Fibroblast of peridontal ligament (primary cell): ENCODE data around the gene CLEC19A.

Experiments used
- DNase-seq: peaks from one replicate; pipeline ENCODE4 v3.0.0-alpha.2; 2010; ENCODE audit errors: extremely low read depth

CLEC19A gene

GRCh38 chr16:19285431-19285830 is at the start of gene CLEC19A:
Gene CLEC19A (plus strand): TSS chr16:19285731. CDS start chr16:19285852, 121 bp downstream.
- DNase-seq: no peak

DNA sequence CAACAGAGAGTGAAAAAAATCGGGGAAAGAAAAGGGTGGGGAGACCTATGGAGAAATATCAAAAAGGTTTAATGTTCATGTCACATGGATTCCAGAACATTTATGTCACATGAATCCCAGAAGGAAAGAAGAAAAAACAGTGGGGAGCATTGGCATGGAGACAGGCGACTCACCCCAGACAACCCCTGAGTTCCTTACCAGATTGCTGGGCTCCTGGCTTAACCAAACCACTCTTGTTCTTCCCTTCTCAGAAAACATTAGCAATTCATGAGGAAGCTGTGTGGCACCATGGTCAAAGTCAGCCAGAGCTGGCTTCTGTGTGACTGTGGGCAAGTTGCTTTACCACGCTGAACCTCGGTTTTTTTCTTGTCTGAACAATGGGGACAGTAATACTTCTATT is 49.6 kb upstream of the CLEC19A start:
- no peak for DNase-seq

GRCh38 chr16:19236561-19237209 is 48.8 kb upstream of the CLEC19A start:
- DNase-seq: no peak

DNA sequence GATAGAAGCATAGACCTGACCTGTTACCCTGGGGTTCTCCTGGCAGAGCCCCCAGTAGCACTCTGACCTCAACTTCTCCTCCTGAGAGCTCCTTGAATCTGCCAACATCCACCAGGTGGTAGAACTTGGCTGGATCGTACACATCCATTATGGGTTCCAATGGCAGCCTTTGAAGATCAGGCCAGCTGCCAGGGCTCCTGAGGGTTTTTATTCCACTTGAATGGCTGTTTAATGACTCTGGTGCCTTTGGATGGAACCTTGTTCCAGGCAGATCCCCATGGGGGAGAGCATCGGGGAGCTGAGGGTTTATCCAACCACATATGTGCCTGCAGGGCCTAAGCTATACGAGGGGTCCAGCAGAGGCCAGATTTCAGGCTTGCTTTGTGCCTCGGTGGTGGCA is 47.1 kb upstream of the CLEC19A start:
- no peak for DNase-seq

- DNase-seq: no peak
Observed at GRCh38 chr16:19239511-19240155, 45.9 kb upstream of the CLEC19A start.

- no peak for DNase-seq
Observed at GRCh38 chr16:19240494-19240893, 45.0 kb upstream of the CLEC19A start.

DNA sequence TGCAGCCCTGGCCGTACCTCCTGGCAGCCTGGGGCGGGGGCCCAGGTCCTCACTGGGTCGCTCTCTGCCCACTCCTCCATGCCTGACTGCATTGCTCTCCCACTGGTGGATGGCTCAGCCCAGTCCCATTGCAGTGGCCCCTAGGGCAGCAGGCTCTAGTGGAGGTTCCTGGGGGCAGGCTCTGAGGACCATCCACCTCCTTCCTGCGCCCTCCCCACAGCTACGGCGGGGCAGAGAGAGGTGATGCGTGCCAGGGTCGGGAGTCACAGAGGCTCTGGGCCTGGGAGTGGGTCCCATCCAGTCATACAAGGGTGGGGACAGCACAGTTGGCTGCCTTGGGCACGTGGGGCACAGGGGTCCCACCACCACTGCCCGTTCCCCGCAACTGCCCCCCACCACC is 44.0 kb upstream of the CLEC19A start:
- no peak for DNase-seq

DNA sequence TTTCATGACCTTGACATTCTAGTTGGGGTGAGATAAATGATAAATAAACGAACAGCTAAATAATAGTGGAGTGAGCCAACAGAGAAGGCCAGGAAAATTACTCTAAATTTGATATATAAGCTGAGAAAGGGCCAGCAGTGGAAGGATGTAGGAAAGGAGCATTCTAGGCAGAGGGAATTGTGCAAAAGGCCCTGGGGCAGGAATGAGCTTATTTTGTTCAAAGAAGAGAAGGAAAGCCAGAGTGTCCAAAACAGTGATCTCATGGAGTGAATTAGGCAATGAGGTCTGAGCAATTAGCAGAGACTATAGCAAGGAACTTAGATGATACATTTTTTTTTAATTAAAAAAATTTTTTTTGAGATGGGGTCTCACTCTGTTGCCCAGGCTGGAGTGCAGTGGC is 43.3 kb upstream of the CLEC19A start:
- DNase-seq: no peak

DNA sequence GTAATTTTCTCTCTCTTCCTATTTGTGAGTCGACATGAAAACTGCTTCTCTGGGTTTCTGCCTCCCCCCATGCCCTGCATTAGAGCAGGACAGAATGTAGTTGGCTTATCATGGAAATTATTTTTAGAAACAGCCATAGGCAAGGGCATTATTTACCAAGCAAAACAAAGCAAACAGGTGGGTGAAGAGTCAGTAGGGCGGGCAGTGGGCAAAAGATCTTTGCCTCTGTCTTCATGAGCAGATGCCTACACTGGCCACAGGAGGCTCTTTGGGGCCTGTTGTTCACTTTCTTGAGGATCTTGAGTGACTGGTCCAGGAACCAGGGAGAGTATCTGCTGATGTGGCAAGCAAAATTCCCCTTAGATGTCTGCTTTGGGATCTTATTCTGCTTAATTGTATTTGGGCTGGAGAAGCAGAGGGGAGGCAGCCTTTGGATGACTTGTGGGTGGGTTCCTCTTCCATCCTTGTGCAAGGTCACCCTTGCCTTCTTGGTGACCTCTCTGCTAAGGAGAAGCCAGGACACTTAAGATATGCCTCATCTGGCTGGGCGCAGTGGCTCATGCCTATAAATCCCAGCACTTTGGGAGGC is 42.5 kb upstream of the CLEC19A start:
- DNase-seq: no peak

DNA sequence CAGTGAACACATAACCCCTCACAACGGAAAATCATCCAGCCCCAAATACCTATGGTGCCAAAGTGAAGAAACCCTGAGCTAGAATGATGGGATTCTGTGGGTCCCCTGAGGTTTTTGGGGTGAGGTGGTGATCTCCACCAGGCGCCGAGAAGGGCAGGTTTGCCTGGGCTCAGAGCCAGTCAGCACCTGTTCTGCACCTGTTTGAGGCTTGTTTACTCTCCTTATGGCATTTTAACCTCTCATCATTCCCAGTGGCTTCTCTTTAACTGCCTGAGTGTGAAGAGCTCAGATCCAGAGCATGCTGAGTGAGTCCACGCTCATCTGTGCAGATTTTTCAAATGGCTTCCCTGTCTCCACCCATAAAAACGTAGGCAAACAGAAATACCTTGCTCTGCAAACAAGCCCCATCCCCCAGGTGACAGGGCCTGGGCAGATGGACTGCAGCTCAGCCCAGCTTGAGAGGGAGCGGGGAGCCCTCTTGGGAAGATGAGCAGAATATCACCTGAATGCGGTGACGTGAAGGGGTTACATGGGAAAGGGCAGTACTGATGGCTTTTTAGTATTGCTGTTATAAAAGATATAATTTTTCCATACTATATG is 40.1 kb upstream of the CLEC19A start:
- DNase-seq: no peak

GRCh38 chr16:19252904-19253303 is 32.6 kb upstream of the CLEC19A start:
- no peak for DNase-seq

DNA sequence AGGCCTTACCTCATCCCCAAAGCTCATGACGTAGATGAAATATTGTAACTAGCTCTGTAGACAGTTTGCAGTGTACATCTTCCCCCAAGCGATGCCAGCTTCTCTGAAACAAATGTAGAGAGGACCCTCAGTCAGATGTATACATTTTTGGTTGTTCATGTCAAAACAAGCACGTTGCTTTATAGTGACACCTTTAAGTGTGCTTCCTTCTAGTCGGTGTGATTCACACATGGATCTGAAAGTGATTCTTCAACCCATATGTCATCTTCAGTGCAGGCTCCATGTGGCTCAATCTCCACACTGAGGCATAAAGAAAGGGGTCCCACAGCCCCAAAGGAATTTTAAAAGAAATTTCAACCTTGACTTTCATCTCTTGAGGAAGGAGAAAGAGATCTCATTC is 30.9 kb upstream of the CLEC19A start:
- DNase-seq: no peak

DNA sequence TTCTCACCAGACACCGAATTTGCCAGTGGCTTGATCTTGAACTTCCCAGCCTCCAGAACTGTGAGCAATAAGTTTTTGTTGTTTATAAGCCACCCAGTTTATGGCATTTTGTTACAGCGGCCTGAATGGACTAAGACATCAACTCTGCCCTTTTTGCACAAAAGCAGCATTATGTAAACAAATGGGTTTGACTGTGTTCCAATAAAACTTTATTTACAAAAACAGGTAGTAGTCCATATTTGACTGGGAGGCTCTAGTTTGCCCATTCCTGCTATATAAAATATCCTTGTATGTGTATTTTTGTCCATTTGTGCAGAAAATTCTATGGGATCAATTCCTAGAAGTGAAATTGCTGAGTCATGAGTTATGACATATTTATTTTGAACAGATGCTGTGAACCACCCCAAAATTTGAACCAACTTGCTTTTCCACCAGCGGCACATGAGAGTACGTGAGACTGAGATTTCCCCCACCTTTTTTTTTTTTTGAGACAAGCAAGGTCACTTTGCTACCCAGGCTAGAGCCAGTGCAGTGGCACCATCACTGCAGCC is 21.3 kb upstream of the CLEC19A start:
- no peak for DNase-seq

- no peak for DNase-seq
Observed at GRCh38 chr16:19265380-19265930, 20.1 kb upstream of the CLEC19A start.

GRCh38 chr16:19266774-19267173 is 18.8 kb upstream of the CLEC19A start:
- DNase-seq: no peak

DNA sequence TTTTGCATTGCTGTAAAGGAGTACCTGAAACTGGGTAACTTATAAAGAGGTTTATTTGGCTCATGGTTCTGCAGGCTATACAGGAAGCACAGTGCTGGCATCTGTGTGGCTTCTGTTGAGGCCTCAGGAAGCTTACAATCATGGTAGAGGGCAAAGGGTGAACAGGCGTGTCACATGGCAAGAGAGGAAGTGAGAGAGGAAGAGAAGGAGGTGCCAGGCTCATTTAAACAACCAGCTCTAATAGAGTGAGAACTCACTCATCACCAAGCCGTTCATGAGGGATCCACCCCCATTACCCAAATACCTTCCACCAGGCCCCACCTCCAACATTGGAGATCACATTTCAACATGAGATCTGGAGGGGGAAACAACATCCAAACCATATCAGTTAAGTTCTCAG is 16.4 kb upstream of the CLEC19A start:
- no peak for DNase-seq

DNA sequence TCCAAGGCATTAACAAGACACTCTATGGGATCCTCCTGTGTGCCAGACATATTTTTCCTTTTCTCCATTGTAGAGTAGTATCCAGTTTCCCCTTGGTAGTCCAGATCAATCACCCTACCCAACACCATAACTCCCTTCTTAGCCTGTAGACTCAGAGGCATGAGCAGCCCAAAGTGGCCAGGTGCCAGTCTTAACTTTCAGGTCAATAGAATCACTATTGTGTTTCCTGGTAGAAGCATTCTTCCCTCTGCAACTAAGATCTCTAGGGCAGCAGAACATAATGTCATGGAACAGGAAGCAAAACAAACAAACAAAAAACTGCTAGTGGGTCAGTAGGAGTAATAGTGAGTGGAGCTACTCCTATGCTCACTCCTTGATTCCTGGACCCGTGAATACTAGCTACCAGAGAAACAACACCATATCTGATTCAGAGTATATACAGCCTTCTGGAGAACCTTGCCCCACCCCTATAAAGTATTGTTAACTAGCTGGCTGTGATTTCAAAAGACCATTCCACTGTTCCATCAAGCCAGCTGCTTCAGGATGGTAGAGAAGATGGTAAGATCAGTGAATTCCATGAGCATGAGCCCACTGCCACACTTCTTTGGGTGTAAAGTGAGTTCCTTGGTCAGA is 11.2 kb upstream of the CLEC19A start:
- DNase-seq: no peak

DNA sequence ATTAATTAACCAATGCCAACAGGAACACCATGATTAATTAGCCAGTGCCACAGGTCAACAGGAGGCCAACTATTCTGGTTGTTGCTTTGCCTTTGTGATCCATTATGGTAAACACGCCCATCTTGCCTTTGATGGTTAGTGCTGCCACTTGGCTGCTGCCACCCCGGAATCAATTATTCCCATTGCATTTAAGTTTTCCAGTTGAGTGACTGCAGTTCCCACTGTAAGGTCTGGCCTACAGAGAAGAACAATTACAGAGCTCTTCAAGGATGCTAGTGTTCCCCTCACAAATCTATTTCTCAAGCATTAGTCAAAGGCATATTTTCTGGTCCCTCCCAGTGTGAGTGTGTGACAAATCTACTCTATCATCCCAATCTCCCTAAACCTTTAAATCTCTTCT is 7.1 kb upstream of the CLEC19A start:
- no peak for DNase-seq

GRCh38 chr16:19281246-19281645 is 4.3 kb upstream of the CLEC19A start:
- no peak for DNase-seq

DNA sequence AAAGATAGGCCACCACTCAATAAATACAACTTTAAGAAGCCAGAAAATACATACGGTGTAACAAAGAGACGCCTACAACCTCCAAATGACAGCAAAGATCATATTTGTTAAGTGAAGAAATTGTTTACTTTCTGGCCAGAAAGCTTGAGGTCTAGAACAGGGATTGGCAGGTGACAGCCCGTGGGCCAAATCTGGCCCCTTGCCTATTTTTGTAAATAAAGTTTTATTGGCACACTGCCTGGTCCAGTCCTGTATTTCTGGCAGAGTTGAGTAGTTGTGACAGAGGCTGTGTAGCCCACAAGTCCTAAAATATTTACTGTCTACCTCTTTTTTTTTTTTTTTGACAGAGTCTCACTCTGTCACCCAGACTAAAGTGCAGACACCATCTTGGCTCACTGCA is 3.4 kb upstream of the CLEC19A start:
- DNase-seq: no peak

- DNase-seq: no peak
Observed at GRCh38 chr16:19283637-19284036, 1.9 kb upstream of the CLEC19A start.

DNA sequence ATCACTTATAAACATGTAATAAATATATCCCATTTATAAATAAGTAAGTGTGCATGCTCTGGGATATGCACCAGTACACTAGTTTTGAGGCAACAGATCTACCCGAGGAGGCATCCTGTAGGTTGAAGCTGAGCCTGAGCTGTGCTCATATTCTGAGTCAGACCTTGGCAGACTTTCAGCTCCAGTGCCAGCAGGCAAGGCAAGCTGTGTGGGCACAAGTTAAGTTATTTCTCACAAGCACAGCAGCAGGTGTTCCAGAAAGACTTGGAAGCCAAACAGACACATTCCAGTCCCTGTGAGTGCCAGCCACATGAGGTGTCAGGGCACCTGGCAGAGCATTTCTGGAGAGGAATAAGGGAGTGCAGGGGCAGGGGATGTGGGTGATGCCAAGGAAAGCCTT is 1.3 kb upstream of the CLEC19A start:
- DNase-seq: no peak
